Ureter (tissue), 1 donor: ENCODE results near the gene SIGLEC1. TPM values are rescaled to one million over a fixed set of nuclear protein-coding genes. Genes with fewer than 3 reads are reported as not detected.
A peak's percentile ranks its signal among the peaks of the same experiment; 100 is the strongest.

Experiments used
- DNase-seq: peaks from one replicate; pipeline ENCODE4 v3.0.0-alpha.2; 2020; ENCODE audit warnings: low spot score
- total RNA-seq: library from RNA; stranded (reverse); gene quantifications from one replicate; pipeline ENCODE4 v1.2.4, GENCODE V29; 2023
- donor health status: DM: yes; HTN: yes; CAD: no.

Gene SIGLEC1
- total RNA-seq, 1 donor from 2014 or later = 9.5 TPM

- no peak for DNase-seq
These were observed 11.1 kb downstream of the SIGLEC1 start for GRCh38 chr20:3701061-3701998.

GRCh38 chr20:3699037-3699436 lies 13.4 kb downstream of the SIGLEC1 start:
- no peak for DNase-seq

GRCh38 chr20:3698591-3699001 lies 13.8 kb downstream of the SIGLEC1 start:
- no peak for DNase-seq

GRCh38 chr20:3697588-3698305 lies 14.7 kb downstream of the SIGLEC1 start:
- DNase-seq = no peak

- DNase-seq = no peak
These were observed 15.4 kb downstream of the SIGLEC1 start for GRCh38 chr20:3696745-3697587.

- no peak for DNase-seq
These were observed 16.2 kb downstream of the SIGLEC1 start for GRCh38 chr20:3696200-3696599.

GRCh38 chr20:3694864-3695263 lies 17.5 kb downstream of the SIGLEC1 start:
- DNase-seq = no peak

GRCh38 chr20:3693376-3693775 lies 19.0 kb downstream of the SIGLEC1 start:
- no peak for DNase-seq

- no peak for DNase-seq
These were observed 19.6 kb downstream of the SIGLEC1 start for GRCh38 chr20:3692706-3693294.

- DNase-seq = no peak
These were observed 20.5 kb downstream of the SIGLEC1 start for GRCh38 chr20:3691897-3692296.

- no peak for DNase-seq
These were observed 21.1 kb downstream of the SIGLEC1 start for GRCh38 chr20:3691306-3691705.

GRCh38 chr20:3690413-3690812 lies 22.0 kb downstream of the SIGLEC1 start:
- DNase-seq = no peak

GRCh38 chr20:3689978-3690377 lies 22.4 kb downstream of the SIGLEC1 start:
- DNase-seq = no peak

GRCh38 chr20:3687655-3688054 lies 24.7 kb downstream of the SIGLEC1 start:
- no peak for DNase-seq

GRCh38 chr20:3686867-3687321 lies 25.5 kb downstream of the SIGLEC1 start:
- DNase-seq = peak; percentile 86

- no peak for DNase-seq
These were observed 26.0 kb downstream of the SIGLEC1 start for GRCh38 chr20:3686421-3686820.

GRCh38 chr20:3685341-3685740 lies 27.1 kb downstream of the SIGLEC1 start:
- DNase-seq = no peak

GRCh38 chr20:3681931-3682781 lies 30.2 kb downstream of the SIGLEC1 start, which contains the start of gene ADAM33:
Gene ADAM33, minus strand, starts transcription at chr20:3682010. Its CDS starts 6 bp downstream, at chr20:3682004.
- no peak for DNase-seq

- no peak for DNase-seq
These were observed 31.0 kb downstream of the SIGLEC1 start for GRCh38 chr20:3681352-3681930.
